NCI-H446 treated with DMSO at 0.1 percent for 48 hours (cell line): Measurements from ENCODE around the gene C4orf36.
A peak's percentile ranks its signal among the peaks of the same experiment; 100 is the strongest.

Experiments used
- DNase-seq: peaks from one replicate; lab custom pipeline; 2025; lab: John Stamatoyannopoulos, UW

C4orf36 gene

GRCh38 chr4:86857341-86858052, 34.7 kb downstream of the C4orf36 start:
- no peak for DNase-seq

- DNase-seq: no peak
Measured at GRCh38 chr4:86856896-86857295, 35.3 kb downstream of the C4orf36 start.

GRCh38 chr4:86855572-86855971, 36.6 kb downstream of the C4orf36 start:
- DNase-seq: no peak

- DNase-seq: no peak
Measured at GRCh38 chr4:86853209-86853608, 39.0 kb downstream of the C4orf36 start.

- DNase-seq: no peak
Measured at GRCh38 chr4:86848732-86849619, 43.2 kb downstream of the C4orf36 start, which contains the start of gene SLC10A6. Gene SLC10A6, minus strand, starts transcription at chr4:86849384. Its CDS starts 269 bp downstream, at chr4:86849115.

- no peak for DNase-seq
Measured at GRCh38 chr4:86848136-86848535, 44.1 kb downstream of the C4orf36 start.

- no peak for DNase-seq
Measured at GRCh38 chr4:86847571-86847970, 44.7 kb downstream of the C4orf36 start.

GRCh38 chr4:86846921-86847320, 45.3 kb downstream of the C4orf36 start:
- no peak for DNase-seq

GRCh38 chr4:86845593-86845992, 46.6 kb downstream of the C4orf36 start:
- DNase-seq: no peak

- DNase-seq: no peak
Measured at GRCh38 chr4:86841309-86841708, 50.9 kb downstream of the C4orf36 start.

GRCh38 chr4:86840858-86841257, 51.4 kb downstream of the C4orf36 start:
- no peak for DNase-seq

- DNase-seq: peak; percentile 12
Measured at GRCh38 chr4:86837691-86838503, 54.3 kb downstream of the C4orf36 start.

GRCh38 chr4:86835677-86836076, 56.5 kb downstream of the C4orf36 start:
- DNase-seq: no peak

GRCh38 chr4:86834901-86835300, 57.3 kb downstream of the C4orf36 start:
- DNase-seq: no peak

- no peak for DNase-seq
Measured at GRCh38 chr4:86833615-86834014, 58.6 kb downstream of the C4orf36 start.

GRCh38 chr4:86831262-86832130, 60.7 kb downstream of the C4orf36 start:
- DNase-seq: no peak
